Amniotic stem cell (primary cell): Measurements from ENCODE around the gene VWA3A.
"Not testable (repeated sequence)": the region's sequence is repeated elsewhere in the genome, so short reads cannot be mapped to it uniquely, and the experiment has no call there.

ENCODE experiments used
- DNase-seq: peaks from one replicate; lab custom pipeline; 2025; lab: John Stamatoyannopoulos, UW

VWA3A gene, protein sequence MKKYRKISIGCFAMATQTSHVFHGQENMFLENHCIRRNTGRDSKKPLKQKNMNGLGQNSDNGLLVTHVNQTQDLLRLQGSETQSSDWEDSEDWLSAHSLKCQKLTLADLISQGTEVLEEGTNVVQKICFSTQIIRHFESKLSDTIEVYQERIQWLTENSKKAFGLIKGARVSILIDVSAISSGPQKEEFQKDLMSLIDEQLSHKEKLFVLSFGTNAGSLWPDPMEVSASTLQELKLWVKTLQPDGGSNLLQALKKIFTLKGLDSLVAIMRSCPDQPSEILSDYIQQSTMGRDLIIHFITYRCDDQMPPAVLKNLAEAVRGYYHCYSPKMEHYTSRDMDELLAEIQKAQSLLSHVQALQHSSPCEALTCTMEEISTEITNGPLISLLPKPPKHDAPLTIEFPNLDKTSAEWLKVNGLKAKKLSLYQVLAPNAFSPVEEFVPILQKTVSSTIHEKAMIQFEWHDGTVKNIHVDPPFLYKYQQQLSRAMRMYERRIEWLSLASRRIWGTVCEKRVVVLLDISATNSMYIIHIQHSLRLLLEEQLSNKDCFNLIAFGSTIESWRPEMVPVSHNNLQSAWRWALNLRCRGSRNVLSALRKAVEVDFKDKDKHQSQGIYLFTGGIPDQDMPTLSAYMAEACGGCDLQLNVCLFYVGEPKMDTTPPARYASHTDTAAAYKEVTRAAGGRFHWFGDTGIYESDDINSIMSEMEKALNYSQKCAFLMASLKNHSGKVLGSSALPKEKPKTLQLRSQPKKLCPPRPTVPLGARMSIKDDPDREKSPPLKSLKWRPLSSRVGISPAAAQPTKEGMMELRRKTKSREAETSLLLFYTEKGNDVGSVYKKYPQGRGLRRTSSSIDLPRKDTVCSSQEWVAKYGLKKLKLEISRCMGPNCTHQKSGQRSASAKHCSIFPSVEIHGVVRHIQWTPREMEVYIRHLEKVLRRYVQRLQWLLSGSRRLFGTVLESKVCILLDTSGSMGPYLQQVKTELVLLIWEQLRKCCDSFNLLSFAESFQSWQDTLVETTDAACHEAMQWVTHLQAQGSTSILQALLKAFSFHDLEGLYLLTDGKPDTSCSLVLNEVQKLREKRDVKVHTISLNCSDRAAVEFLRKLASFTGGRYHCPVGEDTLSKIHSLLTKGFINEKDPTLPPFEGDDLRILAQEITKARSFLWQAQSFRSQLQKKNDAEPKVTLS

DNA sequence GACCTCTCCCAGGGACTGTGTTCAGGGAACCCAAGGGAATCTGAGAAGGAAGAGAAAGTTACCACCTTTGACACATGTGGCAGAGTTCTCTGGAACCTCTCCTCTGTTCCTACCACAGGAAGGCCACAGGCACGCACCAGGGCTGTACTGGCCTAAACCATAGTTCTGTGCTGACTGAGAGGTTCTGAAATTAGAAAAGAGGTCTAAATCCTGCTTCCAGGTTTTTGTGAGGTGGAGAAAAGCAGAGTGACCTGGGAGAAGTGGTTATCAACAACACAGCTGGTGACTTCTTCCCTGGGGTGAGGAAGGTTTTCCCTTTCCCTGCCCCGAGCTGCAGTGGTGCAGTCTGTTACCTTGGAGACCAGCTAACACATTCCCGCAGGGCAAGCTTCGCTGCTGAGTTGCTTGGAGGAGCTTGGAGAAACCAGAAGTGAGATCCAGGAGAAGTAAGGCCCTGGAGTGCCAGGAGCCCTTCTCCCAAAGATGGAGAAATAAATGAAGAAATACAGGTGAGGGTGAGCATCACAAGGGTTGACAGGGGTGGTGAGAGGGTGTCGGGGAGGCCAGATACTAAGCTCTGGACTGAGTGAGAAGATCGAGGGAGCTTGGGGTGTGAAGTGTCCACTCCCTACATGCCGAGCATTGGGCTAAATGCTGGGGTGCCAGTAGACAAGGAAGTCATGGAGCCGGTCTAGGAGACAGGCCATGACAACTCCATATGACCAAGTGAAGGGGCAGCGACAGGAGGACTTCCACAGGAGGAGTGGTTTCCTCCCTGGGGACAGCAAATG, at the start of gene VWA3A:
Gene VWA3A (plus strand): TSS at position 399 of the 791 bp plus-strand sequence. CDS start 97 bp downstream, at position 496.
- no peak for DNase-seq

DNA sequence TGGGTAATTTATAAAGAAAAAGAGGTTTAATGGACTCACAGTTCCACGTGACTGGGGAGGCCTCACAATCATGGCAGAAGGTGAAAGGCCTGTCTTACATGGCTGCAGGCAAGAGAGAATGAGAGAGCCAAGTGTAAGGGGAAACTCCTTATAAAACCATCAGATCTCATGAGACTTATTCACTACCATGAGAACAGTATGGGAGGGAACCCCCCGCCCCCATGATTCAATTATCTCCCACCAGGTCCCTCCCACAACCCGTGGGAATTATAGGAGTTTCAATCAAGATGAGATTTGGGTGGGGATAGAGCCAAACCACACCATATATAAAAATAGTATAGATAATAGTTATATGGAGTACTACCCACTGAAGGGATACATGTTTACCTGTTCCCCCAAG, 48.5 kb upstream of the VWA3A start:
- DNase-seq = not testable (repeated sequence)

DNA sequence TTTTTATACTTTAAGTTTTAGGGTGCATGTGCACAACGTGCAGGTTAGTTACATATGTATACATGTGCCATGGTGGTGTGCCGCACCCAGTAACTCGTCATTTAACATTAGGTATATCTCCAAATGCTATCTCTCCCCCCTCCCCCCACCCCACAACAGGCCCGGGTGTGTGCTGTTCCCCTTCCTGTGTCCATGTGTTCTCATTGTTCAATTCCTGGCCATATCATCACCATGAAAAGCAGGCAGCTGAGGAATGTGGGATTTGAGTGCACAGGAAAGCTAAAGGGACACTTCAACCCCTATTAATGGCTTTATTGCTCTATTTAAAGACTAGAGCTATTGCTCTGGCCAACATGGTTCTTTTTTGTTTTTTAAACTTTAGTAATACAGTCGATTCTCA, 46.5 kb upstream of the VWA3A start:
- DNase-seq = not testable (repeated sequence)

DNA sequence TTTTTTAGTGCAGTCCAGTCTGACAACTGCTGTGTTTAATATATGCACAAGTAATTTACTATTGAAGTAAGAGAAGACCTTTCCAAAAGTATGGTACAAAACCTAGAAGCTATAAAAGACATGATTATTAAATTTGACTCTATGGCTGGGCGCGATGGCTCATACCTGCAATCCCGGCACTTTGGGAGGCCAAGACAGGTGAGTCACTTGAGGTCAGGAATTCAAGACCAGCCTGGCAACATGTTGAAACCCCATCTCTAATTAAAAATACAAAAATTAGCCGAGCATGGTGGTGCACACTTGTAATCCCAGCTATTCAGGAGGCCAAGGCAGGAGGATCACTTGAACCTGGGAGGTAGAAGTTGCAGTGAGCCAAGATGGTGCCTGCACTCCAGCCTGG, 41.4 kb upstream of the VWA3A start:
- DNase-seq = no peak

DNA sequence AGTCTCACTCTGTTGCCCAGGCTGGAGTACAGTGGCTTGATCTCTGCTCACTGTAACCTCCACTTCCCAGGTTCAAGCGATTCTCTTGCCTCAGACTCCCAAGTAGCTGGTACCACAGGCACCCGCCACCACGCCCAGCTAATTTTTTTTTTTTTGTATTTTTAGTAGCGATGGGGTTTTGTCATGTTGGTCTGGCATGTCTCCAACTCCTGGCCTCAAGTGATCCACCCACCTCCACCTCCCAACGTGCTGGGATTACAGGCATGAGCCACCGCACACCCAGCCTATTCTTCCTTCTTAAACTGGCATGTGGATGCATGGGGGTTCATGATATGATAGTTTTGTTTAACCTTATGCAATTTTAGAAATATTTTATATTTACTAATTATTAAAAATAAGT, 39.4 kb upstream of the VWA3A start:
- no peak for DNase-seq

DNA sequence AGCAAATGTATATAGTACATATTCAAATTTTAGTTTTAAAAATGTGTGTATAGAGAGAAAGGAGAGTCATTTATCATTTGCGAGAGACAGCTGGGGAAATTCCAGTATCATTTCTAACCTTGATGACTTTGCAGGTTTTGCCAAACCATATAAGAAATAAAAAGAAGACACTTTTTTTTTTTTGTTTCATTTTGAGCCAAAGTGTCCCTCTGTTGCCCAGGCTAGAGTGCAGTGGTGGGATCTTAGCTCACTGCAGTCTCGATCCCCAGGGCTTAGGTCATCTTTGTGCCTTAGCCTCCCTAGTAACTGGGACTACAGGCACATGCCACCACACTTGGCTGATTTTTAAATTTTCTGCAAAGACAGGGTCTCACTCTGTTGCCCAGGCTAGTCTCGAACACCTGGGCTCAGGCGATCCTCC, 38.4 kb upstream of the VWA3A start:
- no peak for DNase-seq

DNA sequence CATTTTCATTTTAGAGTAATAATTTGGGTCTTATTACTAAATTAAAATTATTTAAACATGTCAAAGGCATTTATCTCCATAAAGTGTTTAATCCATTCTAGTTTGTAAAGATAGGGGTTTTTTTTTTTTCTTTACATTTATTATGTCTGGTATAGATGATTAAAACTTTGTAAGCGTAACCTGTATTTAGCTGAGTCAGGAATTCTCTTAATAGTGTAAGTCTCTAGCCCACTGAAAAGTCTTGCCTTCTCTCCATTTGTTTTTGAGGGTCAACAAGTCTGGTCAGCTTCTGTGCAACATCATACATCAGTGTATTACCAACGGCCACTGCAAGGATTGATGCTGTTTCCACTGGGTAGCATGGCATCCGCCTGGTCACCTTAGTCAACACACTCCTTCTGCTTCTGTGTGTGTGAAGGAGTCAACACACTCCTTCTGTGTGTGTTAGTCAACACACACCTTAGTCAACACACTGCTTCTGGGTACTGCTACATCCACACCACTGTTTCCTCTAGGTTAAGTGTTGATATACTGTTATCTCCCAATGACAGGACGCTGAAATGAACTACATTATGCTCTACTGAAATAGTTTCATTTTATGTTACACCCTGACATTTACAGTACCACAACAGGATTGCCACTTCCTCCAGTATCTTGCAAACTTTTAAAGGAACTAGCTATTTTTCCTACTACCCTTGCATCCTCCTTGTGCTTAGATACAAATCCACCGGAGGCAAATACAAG, 37.3 kb upstream of the VWA3A start:
- no peak for DNase-seq

DNA sequence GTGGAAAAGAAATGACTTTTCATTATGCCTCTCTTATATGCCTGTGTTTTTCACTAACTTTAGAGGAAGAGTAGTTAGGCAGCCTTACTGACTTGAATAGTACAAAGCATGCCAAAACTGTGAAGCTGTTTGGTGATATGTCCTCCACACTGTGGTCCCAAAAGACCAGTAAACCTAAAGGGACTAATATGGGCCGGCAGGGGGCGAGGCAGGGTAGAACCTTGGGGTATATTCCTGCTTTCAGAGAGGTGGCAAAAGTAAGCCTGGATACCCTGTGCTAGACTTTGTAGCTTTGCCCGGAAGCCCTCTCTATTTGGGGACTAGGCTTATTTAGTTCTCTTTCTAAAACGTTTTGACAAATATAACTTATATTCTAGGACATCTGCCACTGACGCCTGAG, 36.5 kb upstream of the VWA3A start:
- no peak for DNase-seq

DNA sequence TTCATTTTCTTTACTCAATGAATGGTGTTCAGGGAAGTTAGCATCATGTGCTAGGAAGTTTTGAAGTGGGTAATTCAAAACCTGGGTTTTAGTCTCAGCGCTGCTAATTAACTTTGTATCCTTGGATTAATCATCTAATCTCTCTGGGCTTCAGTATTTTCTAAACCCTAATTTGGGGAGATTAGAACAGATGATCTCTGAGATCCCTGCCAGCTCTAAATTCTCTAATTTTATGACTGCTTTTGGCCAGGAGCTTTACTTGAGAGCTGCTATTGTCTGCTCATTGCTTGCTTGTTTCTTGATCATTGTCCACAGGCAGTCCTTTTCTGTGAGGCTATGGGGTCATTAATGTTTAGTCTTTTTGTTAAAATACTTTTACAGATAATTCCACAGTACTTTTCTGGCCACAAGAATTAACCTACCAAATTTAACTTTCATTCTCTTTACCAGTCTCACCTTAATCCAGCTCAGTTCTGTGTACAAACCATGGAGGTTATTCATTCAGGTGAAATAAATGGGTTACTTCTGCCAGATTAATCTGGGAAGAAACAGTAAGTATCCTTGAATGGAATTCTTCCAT, 28.4 kb upstream of the VWA3A start:
- DNase-seq = no peak

DNA sequence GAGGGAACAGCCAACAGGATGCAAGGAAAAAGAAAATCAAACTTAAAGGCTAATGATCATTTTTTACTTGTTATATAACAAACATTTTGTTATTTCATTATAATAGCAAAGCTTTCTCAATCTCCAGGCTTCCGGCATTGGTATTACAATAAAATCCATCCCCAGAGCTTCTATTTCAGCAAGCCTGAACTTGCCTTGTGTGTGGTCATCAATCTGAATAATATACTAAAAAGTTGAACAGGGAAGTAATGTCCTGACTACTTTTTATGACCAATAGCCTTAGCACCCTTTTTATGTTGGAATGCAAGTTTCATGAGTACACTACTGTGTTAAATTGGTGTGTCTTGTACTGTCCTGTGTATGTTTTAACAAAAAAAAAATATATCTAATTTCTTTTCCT, 27.1 kb upstream of the VWA3A start:
- no peak for DNase-seq

DNA sequence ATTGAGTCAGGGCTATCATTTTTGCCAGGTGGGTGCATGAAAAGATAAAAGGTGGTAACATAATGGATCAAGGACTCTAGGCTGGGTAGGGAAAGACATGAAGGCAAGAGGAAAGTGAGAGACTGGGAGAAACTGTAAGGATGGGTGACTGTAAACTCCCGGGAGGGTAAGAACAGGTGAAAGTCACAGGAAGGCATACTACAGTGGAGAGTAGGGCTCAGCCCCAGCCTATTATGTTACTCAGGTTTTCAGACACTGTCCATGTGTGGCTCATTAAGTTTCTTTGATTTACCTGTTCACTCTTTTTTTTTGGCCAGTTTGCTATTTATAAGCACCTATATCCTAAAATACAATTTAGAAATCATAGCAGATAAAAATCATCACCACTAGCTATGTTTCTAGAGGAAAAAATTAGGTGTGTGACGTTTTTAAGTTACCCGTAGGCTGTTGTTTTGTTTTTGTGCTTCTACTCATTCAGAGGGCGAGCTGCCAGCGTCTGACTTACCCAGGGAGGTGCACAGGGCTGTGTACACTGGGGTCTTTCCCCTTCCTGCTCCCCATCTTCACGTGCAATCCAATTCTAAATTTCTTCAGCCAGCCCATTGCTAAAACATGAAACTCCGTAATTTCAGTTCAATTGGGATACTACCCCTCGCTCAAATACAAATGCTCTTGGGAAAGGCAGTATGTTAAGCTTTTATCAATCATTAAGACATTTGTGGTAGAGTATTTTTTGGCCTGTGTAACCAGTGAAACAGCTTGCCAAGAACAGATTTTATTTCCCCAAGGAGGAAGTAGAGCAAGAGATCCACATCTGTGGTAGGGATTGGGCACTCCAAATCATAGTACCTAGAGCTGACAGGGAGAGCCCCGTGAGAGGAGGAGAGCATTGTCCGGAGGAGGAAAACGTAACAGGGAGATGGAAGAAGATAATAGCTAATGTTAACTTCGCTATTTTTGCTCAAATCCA, 21.7 kb upstream of the VWA3A start:
- DNase-seq = no peak

DNA sequence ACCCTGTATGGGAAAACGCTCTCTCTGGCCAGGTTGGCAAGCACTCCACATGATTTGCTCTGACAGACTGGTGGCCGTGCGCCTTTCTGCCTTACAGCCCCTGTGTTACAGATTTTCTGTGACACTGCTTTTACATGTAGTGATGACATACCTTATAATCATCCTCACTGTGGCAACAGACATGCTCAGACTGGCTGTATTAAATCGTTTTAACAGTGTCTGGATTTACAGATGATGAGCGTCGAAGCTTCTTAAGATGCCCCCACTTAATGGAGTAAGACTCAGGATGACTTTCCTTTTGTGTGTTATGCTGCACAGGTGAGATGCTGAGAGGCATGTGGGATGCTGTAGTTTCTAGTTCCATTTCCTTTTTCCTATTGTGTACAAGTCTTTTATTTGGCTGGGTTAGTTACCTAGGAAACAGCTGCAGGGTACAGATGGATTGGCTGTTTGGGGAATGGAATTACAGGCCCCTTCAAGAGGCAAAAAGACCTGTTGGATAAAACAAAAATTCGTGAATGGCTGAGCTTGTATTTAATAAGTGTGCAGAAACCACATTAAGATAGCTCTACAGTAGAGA, 20.9 kb upstream of the VWA3A start:
- DNase-seq = no peak

DNA sequence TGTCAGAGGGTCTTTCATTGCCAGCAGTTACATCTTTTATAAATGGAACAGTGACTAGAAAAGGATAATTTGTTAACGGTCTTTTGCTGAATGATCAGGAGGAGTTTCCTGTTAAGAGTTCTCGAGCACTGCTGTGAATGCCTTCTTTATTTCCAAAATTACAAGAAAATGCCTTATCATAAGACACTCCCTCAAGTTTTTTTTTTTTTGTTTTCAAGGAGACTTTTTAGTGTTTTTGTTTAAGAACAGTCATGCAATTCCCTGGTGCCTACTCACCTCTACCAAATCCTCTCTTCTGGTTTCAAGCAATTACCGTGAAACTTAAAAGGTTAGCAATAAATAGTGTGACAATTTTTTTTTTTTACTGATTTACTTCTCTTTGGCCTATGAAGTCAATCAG, 19.0 kb upstream of the VWA3A start:
- DNase-seq = no peak

DNA sequence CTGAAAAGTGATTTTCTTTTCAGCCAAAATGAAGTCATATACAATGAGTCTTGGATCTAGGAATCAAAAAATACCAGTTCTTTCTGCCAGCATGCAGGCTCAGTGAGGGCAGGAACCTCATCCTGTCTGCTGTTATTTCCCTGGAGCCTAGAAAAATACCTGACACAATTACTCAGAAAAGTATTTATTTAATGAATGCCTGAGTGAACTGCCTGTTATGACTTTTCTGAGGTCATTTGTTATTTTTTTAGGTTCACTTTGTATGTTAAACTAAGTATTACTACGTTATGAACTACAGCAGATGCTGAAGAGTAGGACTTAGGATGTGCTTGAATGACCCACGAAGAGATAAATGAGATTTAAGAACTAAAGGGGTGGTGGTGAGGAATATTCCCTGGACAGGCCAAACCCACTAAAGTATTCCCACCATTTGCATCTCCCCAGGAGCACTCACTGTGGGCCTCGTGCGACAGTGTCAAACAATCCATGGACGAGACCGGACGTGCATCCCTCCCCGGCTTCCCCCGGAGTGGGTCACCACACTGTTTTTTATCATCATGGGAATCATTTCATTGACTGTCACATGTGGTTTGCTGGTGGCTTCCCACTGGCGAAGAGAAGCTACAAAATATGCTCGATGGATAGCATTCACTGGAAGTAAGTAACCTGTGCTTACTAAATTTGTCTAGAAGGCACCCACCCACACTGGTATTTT, 17.1 kb upstream of the VWA3A start:
- DNase-seq = no peak

DNA sequence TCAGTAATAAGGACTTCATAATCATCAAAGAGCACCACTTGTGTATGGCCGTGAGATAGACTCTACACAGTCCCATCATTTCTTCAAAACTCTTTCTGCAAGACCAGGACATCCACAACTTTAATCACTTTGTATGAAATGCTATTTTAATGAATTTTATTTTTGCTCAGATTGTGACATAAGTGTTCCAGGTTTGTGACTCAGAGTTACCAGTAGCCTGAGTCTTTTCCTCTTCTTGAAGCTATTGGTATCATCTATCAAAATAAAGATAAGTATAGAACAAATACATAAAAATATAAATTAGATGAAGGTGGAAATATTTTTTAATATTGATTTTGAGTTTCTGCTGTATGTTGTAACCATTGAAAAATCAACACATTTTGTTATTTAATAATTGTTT, 16.6 kb upstream of the VWA3A start:
- no peak for DNase-seq

DNA sequence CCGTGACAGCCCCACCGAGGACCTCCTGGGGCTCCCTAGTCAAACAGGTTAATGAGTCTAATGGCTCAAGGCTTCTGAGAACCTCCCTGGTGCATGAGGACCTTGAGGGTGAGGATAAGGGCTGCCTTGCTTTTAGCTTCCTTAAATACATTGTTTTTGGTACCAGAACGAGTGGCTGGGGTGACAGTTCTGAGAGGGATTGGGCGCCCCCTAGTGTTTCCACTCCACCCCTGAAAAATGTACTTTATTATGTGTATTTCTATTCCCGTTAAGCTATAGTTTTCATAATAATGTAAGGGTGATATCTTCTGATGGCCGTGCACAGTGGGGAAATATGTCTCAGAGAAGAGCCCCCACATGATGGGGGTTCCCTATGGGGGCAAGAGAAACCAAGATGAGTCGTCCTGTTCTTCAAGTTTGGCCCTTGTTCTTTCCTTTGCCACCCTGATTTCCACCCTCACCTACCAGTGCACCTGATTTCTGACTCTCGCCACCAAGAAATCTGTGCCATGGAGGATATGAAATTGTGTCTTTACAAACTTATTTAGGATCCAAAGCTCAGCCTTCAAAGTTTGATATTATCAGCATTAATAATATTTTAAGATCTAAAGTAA, 14.5 kb upstream of the VWA3A start:
- peak; percentile 35 for DNase-seq

DNA sequence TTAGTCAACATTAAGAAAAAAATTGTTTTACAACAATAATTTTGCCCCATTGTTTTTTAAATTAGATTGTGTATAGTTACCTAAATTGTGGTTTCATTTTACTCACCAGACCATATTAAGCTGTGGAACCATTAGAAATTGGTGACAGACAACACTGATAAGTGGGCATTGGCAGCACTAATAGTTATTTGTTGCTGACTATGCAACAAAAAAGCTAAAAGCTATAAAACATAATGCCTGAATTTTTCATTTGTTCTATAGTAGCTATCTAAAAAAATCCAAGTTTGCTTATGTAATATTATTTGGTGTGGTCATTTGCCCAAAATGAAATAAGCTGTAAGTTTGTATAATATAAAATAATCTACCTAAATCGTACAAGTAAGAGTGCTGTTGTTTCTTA, 13.7 kb upstream of the VWA3A start:
- no peak for DNase-seq

DNA sequence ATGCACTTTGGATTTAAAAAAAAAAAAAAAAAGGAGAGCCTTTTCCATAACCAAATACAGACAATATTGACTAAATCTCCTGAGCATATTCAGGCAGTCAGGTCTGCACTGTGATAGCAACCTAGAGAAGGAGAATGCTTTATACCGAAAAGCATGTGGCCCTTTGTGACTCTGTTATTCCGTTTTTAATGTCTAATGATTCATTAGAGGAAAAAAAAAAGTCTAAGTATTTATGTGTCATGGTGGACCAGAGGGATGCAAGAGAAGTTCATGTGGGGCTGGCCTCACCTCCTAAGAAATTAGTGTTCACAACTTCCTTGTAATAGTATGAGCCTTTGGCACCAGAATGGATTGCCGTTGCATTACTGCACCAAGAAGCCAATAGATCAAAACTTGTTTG, 11.3 kb upstream of the VWA3A start:
- no peak for DNase-seq
